Brain microvascular endothelial cell (primary cell): ENCODE measurements around the gene CUBN.

Experiments
- DNase-seq: peaks from one replicate; pipeline ENCODE4 v3.0.0-alpha.2; 2020
- H3K27ac ChIP-seq: fragments of 250-450 bp; sonication (Bioruptor Pico); 2 replicates; pipeline ENCODE4 v1.5.1; 2020; ENCODE audit warnings: mild to moderate bottlenecking, moderate library complexity
- H3K27me3 ChIP-seq: fragments of 250-450 bp; sonication (Bioruptor Pico); replicated peaks from 2 replicates; pipeline ENCODE4 v1.5.1; 2020; ENCODE audit warnings: mild to moderate bottlenecking
- H3K36me3 ChIP-seq: fragments of 250-450 bp; sonication (Bioruptor Pico); replicated peaks from 2 replicates; pipeline ENCODE4 v1.5.1; 2020; ENCODE audit warnings: mild to moderate bottlenecking
- H3K4me3 ChIP-seq: 2 replicates; pipeline ENCODE4 v1.5.1; 2011; ENCODE audit warnings: low read depth, mild to moderate bottlenecking, control low read depth, low read length, moderate library complexity
- in situ Hi-C: cut with HindIII; loops from 2 replicates; pipeline ENCODE4 v1.10.0; 2017; ENCODE audit warnings: low sequenced_read_pairs, low pct_ligation_motif_present
- TF ChIP-seq, protein P1 (sequence below): IDR thresholded peaks from 2 replicates; pipeline ENCODE4 v1.5.1; 2011; ENCODE audit warnings: low read depth, mild to moderate bottlenecking, moderate library complexity, low read length, control low read depth, inconsistent platforms; ENCODE audit errors: missing control alignments

Gene CUBN

DNA sequence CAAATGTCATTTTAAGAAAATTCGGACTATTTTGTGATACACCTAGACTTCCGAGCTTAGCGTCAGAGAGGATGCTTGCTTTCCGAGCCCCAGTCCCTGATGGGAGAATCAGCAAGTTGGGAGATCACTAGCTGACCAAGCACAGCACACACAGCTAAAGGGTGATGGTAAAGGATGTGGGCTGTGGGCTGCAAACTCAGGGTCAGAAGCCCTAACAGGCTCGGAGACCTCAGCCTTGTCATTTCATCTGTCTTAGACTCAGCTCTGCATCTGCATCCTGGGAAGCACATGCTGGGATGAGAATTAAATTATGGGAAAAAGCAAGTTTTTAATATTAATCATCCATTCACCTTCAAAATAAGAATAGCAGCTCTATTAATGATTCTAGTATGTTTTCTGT, 3.3 kb downstream of the CUBN start:
- H3K36me3 ChIP-seq, result no peaks in the 10 kb centered on the region
- H3K27me3 ChIP-seq, result no peaks in the 10 kb centered on the region
- TF ChIP-seq, protein P1, sequence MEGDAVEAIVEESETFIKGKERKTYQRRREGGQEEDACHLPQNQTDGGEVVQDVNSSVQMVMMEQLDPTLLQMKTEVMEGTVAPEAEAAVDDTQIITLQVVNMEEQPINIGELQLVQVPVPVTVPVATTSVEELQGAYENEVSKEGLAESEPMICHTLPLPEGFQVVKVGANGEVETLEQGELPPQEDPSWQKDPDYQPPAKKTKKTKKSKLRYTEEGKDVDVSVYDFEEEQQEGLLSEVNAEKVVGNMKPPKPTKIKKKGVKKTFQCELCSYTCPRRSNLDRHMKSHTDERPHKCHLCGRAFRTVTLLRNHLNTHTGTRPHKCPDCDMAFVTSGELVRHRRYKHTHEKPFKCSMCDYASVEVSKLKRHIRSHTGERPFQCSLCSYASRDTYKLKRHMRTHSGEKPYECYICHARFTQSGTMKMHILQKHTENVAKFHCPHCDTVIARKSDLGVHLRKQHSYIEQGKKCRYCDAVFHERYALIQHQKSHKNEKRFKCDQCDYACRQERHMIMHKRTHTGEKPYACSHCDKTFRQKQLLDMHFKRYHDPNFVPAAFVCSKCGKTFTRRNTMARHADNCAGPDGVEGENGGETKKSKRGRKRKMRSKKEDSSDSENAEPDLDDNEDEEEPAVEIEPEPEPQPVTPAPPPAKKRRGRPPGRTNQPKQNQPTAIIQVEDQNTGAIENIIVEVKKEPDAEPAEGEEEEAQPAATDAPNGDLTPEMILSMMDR, result no peak
- no peak overlapping the region for H3K4me3 ChIP-seq
- in situ Hi-C loops, result no loop called here
- H3K27ac ChIP-seq, result no peak overlapping the region
- no peak for DNase-seq

DNA sequence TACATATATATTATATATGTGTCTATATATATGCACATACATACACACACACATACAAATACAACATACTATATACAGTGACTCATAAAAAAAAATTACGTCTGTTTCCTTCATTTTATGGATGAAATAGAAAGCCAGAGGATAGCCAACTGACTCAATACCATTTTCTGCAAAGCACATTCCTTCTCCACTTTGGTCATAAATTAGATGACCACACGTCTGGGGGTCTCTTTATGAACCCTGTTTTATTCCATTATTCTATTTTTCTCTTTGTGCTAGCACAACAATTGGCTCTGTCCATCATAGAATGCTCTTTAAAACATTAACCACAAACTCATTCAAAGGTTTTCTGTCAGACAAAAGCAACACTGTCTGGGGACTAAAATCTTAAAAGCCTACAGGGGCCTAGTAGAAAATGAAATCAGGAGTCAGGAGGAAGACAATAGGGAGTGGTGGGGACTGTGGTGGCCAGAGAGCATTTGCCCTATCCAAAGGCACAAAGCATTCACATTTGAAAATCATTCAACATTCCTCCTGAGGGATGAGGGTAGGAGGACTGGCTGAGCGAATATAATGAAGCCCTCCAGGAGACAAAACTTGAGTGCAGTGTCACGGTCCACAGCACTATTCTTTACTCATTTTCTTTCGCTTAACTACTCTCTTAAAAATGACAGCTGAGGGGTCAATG, 4.3 kb downstream of the CUBN start:
- TF ChIP-seq, protein P1, result no peak
- Histone ChIP-seq H3K27ac (no peak overlapping the region), H3K36me3 (no peaks in the 10 kb centered on the region), H3K27me3 (no peaks in the 10 kb centered on the region), H3K4me3 (no peak overlapping the region)
- in situ Hi-C loops, result no loop called here
- DNase-seq, result no peak

DNA sequence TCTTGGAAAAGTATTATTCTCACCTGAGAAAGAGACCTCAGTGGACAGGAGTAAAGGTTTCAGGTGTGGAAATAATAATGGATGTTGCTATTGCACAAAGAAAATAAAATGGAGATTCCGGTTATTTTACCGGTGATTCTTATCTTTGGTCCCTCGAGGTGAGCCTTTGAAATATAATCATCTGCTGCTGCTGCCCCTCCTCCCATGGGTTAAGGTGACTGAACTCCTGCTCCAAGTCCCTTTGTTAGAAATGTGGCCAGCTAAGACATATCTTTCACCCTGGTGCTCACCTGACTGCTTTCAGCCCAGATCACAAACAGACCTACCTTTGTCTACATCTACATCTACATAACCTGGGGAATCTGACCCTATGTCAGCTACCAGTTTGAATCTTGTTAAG, 5.7 kb downstream of the CUBN start:
- H3K4me3 ChIP-seq, result no peak overlapping the region
- H3K27me3 ChIP-seq, result no peaks in the 10 kb centered on the region
- in situ Hi-C loops, result no loop called here
- DNase-seq, result no peak
- TF ChIP-seq, protein P1, result no peak
- H3K27ac ChIP-seq, result peak overlapping the region; percentile 90
- H3K36me3 ChIP-seq, result no peaks in the 10 kb centered on the region

DNA sequence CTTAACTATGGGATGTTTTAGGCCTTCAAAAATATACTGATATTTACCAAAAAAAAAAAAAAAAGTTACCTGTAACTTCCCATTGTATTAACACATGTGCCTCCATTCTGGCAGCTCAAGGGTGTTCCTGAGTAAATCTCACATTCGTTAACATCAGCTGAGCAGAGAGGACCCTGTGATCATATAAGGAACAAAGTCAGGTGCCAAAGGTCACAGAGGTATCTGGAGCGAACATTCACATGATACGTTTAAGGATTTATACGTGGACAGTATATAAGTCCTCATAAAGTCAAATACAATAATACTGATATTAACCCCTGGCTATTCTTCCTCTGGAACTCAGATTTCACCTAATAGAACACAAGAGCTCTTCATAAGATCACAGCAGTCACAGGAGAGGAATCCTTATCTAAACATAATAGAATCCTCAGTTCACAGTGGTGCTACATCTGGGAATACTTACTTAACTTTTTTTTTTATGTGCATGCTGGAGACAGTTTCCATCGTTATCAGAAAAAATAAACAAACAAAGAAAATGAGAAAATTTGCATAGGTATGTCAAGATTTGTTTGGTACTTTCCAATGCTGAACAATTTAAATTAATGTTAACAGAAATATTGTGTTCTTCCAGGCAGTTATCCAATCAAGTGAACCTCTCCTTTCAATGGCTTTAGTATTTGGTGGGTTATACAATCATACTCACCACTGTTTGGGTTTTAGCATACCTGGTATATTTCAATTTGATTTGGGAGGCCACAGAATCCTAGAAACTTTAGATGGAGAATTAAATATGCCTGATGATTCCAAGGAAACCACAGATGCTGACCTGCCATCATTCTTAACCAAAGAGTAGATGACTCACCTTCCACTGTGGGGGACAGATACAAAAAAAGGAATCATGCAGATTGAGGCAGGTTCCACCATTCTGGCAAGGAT, 6.6 kb downstream of the CUBN start:
- Histone ChIP-seq H3K27me3 (no peaks in the 10 kb centered on the region), H3K4me3 (no peak overlapping the region), H3K36me3 (no peaks in the 10 kb centered on the region), H3K27ac (peak overlapping the region; percentile 90)
- TF ChIP-seq, protein P1, result no peak
- in situ Hi-C loops, result no loop called here
- peak; percentile 73 for DNase-seq

DNA sequence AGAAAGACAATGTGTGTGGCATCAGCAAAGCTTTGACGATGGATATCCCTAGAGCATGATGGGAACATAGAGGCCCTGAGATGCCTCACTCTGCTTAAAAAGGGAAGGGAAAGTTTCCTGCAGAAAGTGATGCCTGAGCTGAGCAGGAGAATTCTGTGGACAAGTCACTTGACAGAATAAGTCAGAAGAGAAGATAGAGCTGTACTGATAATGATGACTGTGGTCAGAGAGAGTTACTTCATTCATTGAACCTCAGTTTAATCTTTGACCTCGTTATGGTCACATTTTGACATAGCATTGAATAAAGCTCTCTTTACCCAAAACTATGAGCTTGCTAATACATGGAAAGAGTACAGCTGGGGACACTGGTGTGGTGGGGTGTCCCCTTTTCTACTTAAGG, 7.6 kb downstream of the CUBN start:
- DNase-seq, result no peak
- TF ChIP-seq, protein P1, result no peak
- no peak overlapping the region for H3K4me3 ChIP-seq
- no peaks in the 10 kb centered on the region for H3K27me3 ChIP-seq
- H3K36me3 ChIP-seq, result no peaks in the 10 kb centered on the region
- no peak overlapping the region for H3K27ac ChIP-seq
- in situ Hi-C loops, result no loop called here
